Endothelial cell of umbilical vein (primary cell): ENCODE data around the gene QSOX2. TPM values are rescaled to one million over a fixed set of nuclear protein-coding genes. Genes with fewer than 3 reads are reported as not detected.

Source experiments
- BruUV-seq: library from RNA; stranded (reverse); fragments of 400-500 nt; replicated peaks from 2 replicates; lab custom pipeline; 2021; lab: Mats Ljungman, UMichigan
- CTCF ChIA-PET: fragments of 300-600, 350-600 bp; sonication (Branson Sonifier 250); formaldehyde crosslinking; loops from one replicate; lab custom pipeline; 2021; ENCODE audit warnings: antibody characterized with exemption, inconsistent platforms; lab: Charles Lee
- POLR2A ChIA-PET: fragments of 300-600, 350-600 bp; sonication (Branson Sonifier 250); formaldehyde crosslinking; loops from one replicate; lab custom pipeline; 2021; ENCODE audit warnings: antibody characterized with exemption, inconsistent platforms; lab: Charles Lee
- DNase-seq: peaks from one replicate; pipeline ENCODE4 v3.0.0-alpha.2; 2011; ENCODE audit warnings: low read depth, low spot score
- FAIRE-seq: peaks from 2 replicates; lab custom pipeline; 2011; peaks lifted over from hg19 to GRCh38; lab: Jason Lieb, UNC
- H2AFZ ChIP-seq: 2 replicates; pipeline ENCODE4 v1.6.0; 2012; ENCODE audit warnings: low read depth, low read length, control low read depth, inconsistent platforms
- H3K27ac ChIP-seq: 2 replicates; pipeline ENCODE4 v1.5.1; 2011; ENCODE audit warnings: low read depth, mild to moderate bottlenecking, control low read depth, low read length, moderate library complexity; ENCODE audit not compliant: insufficient read depth
- H3K27me3 ChIP-seq, 2 experiments: 2 replicates each; pipeline versions ENCODE4 v1.6.0 to v1.6.1; 2011; ENCODE audit warnings: low read length in 2 of 2, mixed read lengths in 1 of 2; ENCODE audit not compliant: control insufficient read depth in 2 of 2, insufficient read depth in 2 of 2
- H3K36me3 ChIP-seq, 2 experiments: 2 replicates in 1 of 2; 3 replicates in 1 of 2; pipeline ENCODE4 v1.5.1; 2011; ENCODE audit warnings: low read length in 2 of 2, mild to moderate bottlenecking in 1 of 2, moderate library complexity in 1 of 2; ENCODE audit not compliant: control insufficient read depth in 2 of 2, insufficient read depth in 2 of 2; ENCODE audit errors: extremely low read depth in 1 of 2
- H3K4me1 ChIP-seq: 3 replicates; pipeline ENCODE4 v1.5.1; 2011; ENCODE audit warnings: mild to moderate bottlenecking, low read length; ENCODE audit not compliant: control insufficient read depth, insufficient read depth; ENCODE audit errors: extremely low read depth
- H3K4me2 ChIP-seq: 2 replicates; pipeline ENCODE4 v1.6.1; 2011; ENCODE audit warnings: low read length, control low read depth, mixed read lengths; ENCODE audit not compliant: insufficient read depth
- H3K4me3 ChIP-seq, 3 experiments: fragments of 200-600 bp in 1 of 3; sonication (generic), shearing (Covaris generic) in 1 of 3; replicated peaks in 1 of 3; 2 replicates each; pipeline ENCODE4 v1.5.1; 2011 to 2016; ENCODE audit warnings: control low read depth in 3 of 3, low read length in 3 of 3, mild to moderate bottlenecking in 2 of 3, inconsistent platforms in 1 of 3, low read depth in 1 of 3, moderate library complexity in 1 of 3; ENCODE audit not compliant: insufficient read depth in 1 of 3
- H3K79me2 ChIP-seq: 2 replicates; pipeline ENCODE4 v1.6.0; 2012; ENCODE audit warnings: low read length, inconsistent platforms; ENCODE audit not compliant: control insufficient read depth, insufficient read depth
- H3K9ac ChIP-seq: replicated peaks from 2 replicates; pipeline ENCODE3; 2011; ENCODE audit warnings: low read length, control low read depth; ENCODE audit not compliant: insufficient read depth; ENCODE audit errors: extremely low read depth
- H3K9me1 ChIP-seq: replicated peaks from 3 replicates; pipeline ENCODE4 v1.6.0; 2011; ENCODE audit warnings: mild to moderate bottlenecking, low read length; ENCODE audit not compliant: control insufficient read depth, insufficient read depth; ENCODE audit errors: extremely low read depth
- H3K9me3 ChIP-seq: replicated peaks from 2 replicates; pipeline ENCODE4 v1.5.1; 2012; ENCODE audit warnings: low read length, inconsistent platforms; ENCODE audit not compliant: control insufficient read depth, insufficient read depth
- H4K20me1 ChIP-seq: replicated peaks from 2 replicates; pipeline ENCODE3; 2011; ENCODE audit warnings: mild to moderate bottlenecking, low read length; ENCODE audit not compliant: control insufficient read depth, insufficient read depth; ENCODE audit errors: extremely low read depth
- CTCF ChIP-seq, 2 donors: IDR thresholded peaks; 1 replicate in 1 of 2; 2 replicates in 1 of 2; pipeline ENCODE4 v1.5.1; 2011; ENCODE audit warnings: low read length in 2 of 2, mild to moderate bottlenecking in 2 of 2, moderate library complexity in 2 of 2, control low read depth in 1 of 2, inconsistent platforms in 1 of 2, low read depth in 1 of 2; ENCODE audit not compliant: insufficient read depth in 1 of 2; ENCODE audit errors: extremely low read depth in 1 of 2
- EZH2 ChIP-seq: IDR thresholded peaks from 2 replicates; pipeline ENCODE4 v1.6.1; 2012; ENCODE audit warnings: borderline replicate concordance, low read depth, mild to moderate bottlenecking, moderate library complexity, low read length, inconsistent platforms; ENCODE audit not compliant: severe bottlenecking
- FOS ChIP-seq: IDR thresholded peaks from 2 replicates; pipeline ENCODE4 v1.6.1; 2011; ENCODE audit warnings: mild to moderate bottlenecking, low read length, moderate library complexity, borderline replicate concordance; ENCODE audit not compliant: insufficient read depth
- GATA2 ChIP-seq: IDR thresholded peaks from 2 replicates; pipeline ENCODE4 v1.7.0; 2011; ENCODE audit warnings: low read depth, mild to moderate bottlenecking, moderate library complexity, mixed read lengths, low read length; ENCODE audit not compliant: insufficient read length, insufficient read depth
- JUN ChIP-seq: IDR thresholded peaks from 2 replicates; pipeline ENCODE4 v1.6.1; 2011; ENCODE audit warnings: borderline replicate concordance, low read depth; ENCODE audit not compliant: insufficient read length, insufficient read depth
- MYC ChIP-seq: IDR thresholded peaks from one replicate; pipeline ENCODE4 v1.6.1; 2011; ENCODE audit warnings: mild to moderate bottlenecking, low read depth, low read length
- POLR2A ChIP-seq: IDR thresholded peaks from 2 replicates; pipeline ENCODE4 v1.6.1; 2012; ENCODE audit warnings: low read depth, mild to moderate bottlenecking, control low read depth, low read length
- POLR2AphosphoS5 ChIP-seq: IDR thresholded peaks from 2 replicates; pipeline ENCODE4 v1.6.1; 2012; ENCODE audit warnings: low read depth, mild to moderate bottlenecking, control low read depth, low read length, moderate library complexity; ENCODE audit not compliant: insufficient read depth
- dilution Hi-C: fragments of 300-500 bp; cut with MboI; formaldehyde crosslinking; loops from one replicate; pipeline ENCODE4 v1.15.0; 2019; ENCODE audit warnings: low sequenced_read_pairs; ENCODE audit not compliant: extremely low pct_ligation_motif_present
- intact Hi-C: fragments of 100-400 bp; cut with micrococcal nuclease; formaldehyde crosslinking; loops from one replicate; pipeline ENCODE4 v1.10.0; 2022
- polyA plus RNA-seq, 4 experiments: library from polyadenylated mRNA; depleted of rRNA in 3 of 4; stranded (reverse) in 3 of 4; unstranded in 1 of 4; fragments of >200 nt; gene quantifications; 2 replicates each; pipeline versions ENCODE4 v1.2.1 to v1.2.3, GENCODE V29; 2011 to 2012; ENCODE audit warnings: missing spikeins in 1 of 4
- total RNA-seq: library from RNA; stranded (reverse); gene quantifications from 2 replicates; pipeline ENCODE4 v1.2.3, GENCODE V29; 2021
- TF ChIP-seq, protein P1 (sequence below): IDR thresholded peaks from 2 replicates; pipeline ENCODE4 v1.6.1; 2011; ENCODE audit not compliant: insufficient read depth, insufficient read length

The QSOX2 gene
- total and polyA plus RNA-seq, 2 donors (not counting 3 experiments of a cell fraction or from before 2014, with no cell fraction given): 16.4 to 23.4 TPM

- TF ChIP-seq POLR2A (no peak), MYC (no peak), CTCF (IDR thresholded peaks at IDR 0.05; ENCODE audit: extremely low read depth in 1 of 2, insufficient read depth in 1 of 2, low read depth in 1 of 2, low read length in 2 of 2) (no peak), FOS (no peak), JUN (no peak), POLR2AphosphoS5 (no peak), EZH2 (no peak), GATA2 (no peak)
- TF ChIP-seq, protein P1, sequence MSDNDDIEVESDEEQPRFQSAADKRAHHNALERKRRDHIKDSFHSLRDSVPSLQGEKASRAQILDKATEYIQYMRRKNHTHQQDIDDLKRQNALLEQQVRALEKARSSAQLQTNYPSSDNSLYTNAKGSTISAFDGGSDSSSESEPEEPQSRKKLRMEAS: no peak
- Histone ChIP-seq H3K9ac (no peak overlapping the region), H3K9me3 (no peaks in the 10 kb centered on the region), H2AFZ (no peak overlapping the region), H3K4me3 (no peak overlapping the region), H3K27ac (no peak overlapping the region), H3K79me2 (no peaks in the 10 kb centered on the region), H4K20me1 (no peaks in the 10 kb centered on the region), H3K9me1 (no peaks in the 10 kb centered on the region), H3K4me1 (peaks cover 7% of the 10 kb centered on the region), H3K27me3 (no peaks in the 10 kb centered on the region), H3K4me2 (no peak overlapping the region), H3K36me3 (peaks cover 0 to 7% of the 10 kb centered on the region in 2 experiments)
- no peak for DNase-seq
- dilution Hi-C loops (no loop called here), intact Hi-C loops (no loop called here)
- FAIRE-seq: no peak
- CTCF ChIA-PET: no interaction called here
- POLR2A ChIA-PET: no interaction called here
- BruUV-seq: no TSS peak
These were observed 12.6 kb downstream of the QSOX2 start for GRCh38 chr9:136232969-136233368.
